HEK293T (cell line): ENCODE data around the gene TTC13.

Source experiments
- CTCF ChIA-PET: fragments of 350-600 bp; formaldehyde crosslinking; extraction: SDS; loops from one replicate; lab custom pipeline; 2021; ENCODE audit warnings: antibody characterized with exemption, inconsistent platforms; lab: Yijun Ruan, JAX
- POLR2A ChIA-PET: fragments of 350-600 bp; formaldehyde crosslinking; extraction: SDS; loops from one replicate; lab custom pipeline; 2020; ENCODE audit warnings: antibody characterized with exemption, inconsistent platforms; lab: Yijun Ruan, JAX
- DNase-seq: peaks from one replicate; pipeline ENCODE4 v3.0.0; 2012; ENCODE audit warnings: mixed read lengths; ENCODE audit errors: extremely low spot score
- ARNT ChIP-seq: fragments of 450-650 bp; IDR thresholded peaks from 2 replicates; pipeline ENCODE4 v1.6.1; 2017; ENCODE audit warnings: mild to moderate bottlenecking
- BHLHE40 ChIP-seq: fragments of 450-650 bp; IDR thresholded peaks from 2 replicates; pipeline ENCODE4 v1.6.1; 2016; ENCODE audit warnings: mild to moderate bottlenecking, moderate library complexity, borderline replicate concordance
- CTBP1 ChIP-seq: fragments of 450-650 bp; IDR thresholded peaks from 2 replicates; pipeline ENCODE4 v1.6.1; 2016; ENCODE audit warnings: borderline replicate concordance
- ELF4 ChIP-seq: fragments of 450-650 bp; IDR thresholded peaks from 2 replicates; pipeline ENCODE4 v1.6.1; 2017; ENCODE audit warnings: antibody characterized with exemption
- FOXA1 ChIP-seq: fragments of 450-650 bp; IDR thresholded peaks from 2 replicates; pipeline ENCODE4 v1.6.1; 2016; ENCODE audit warnings: mild to moderate bottlenecking
- FOXK2 ChIP-seq: fragments of 450-650 bp; IDR thresholded peaks from 2 replicates; pipeline ENCODE4 v1.6.1; 2016; ENCODE audit warnings: mild to moderate bottlenecking
- FOXM1 ChIP-seq: fragments of 450-650 bp; IDR thresholded peaks from 2 replicates; pipeline ENCODE4 v1.6.1; 2017; ENCODE audit warnings: mild to moderate bottlenecking, borderline replicate concordance
- HDGF ChIP-seq: fragments of 450-650 bp; IDR thresholded peaks from 2 replicates; pipeline ENCODE4 v1.6.1; 2017; ENCODE audit warnings: antibody characterized with exemption, borderline replicate concordance
- L3MBTL2 ChIP-seq: fragments of 450-650 bp; conservative IDR thresholded peaks from 2 replicates; pipeline ENCODE4 v1.6.1; 2016; ENCODE audit warnings: mild to moderate bottlenecking
- LEF1 ChIP-seq: fragments of 450-650 bp; IDR thresholded peaks from 2 replicates; pipeline ENCODE4 v1.6.1; 2017; ENCODE audit warnings: mild to moderate bottlenecking, borderline replicate concordance
- NFRKB ChIP-seq: fragments of 450-650 bp; IDR thresholded peaks from 2 replicates; pipeline ENCODE4 v1.6.1; 2016; ENCODE audit warnings: mild to moderate bottlenecking, moderate library complexity
- SP1 ChIP-seq: fragments of 450-650 bp; IDR thresholded peaks from 2 replicates; pipeline ENCODE4 v1.6.1; 2017
- SUZ12 ChIP-seq: fragments of 450-650 bp; IDR thresholded peaks from 2 replicates; pipeline ENCODE4 v1.6.1; 2016; ENCODE audit warnings: mild to moderate bottlenecking
- TARDBP ChIP-seq: fragments of 450-650 bp; IDR thresholded peaks from 2 replicates; pipeline ENCODE4 v1.6.1; 2016
- ZNF384 ChIP-seq: fragments of 450-650 bp; IDR thresholded peaks from 2 replicates; pipeline ENCODE4 v1.6.1; 2016
- TF ChIP-seq, protein P1 (sequence below): fragments of 450-650 bp; IDR thresholded peaks from 2 replicates; pipeline ENCODE4 v1.6.1; 2016

Gene TTC13

DNA sequence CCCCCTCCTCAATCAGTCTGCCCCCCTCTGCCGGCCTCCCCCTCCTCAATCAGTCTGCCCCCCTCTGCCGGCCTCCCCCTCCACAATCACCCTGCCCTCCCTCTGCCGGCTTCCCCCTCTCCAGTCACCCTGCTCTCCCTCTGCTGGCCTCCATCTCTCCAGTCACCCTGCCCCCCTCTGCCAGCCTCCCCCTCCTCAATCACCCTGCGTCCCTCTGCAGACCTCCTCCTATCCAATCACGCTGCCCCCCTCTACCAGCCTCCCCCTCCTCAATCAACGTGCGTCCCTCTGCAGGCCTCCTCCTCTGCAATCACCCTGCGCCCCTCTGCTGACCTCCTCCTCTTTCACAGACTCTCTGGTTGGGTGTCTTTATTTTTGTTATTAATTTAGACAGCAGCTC lies 98.9 kb downstream of the TTC13 start:
- no peak for DNase-seq
- TF ChIP-seq ZNF384 = no peak
- TF ChIP-seq BHLHE40 = no peak
- no peak for TF ChIP-seq L3MBTL2
- TF ChIP-seq FOXM1 = no peak
- TF ChIP-seq CTBP1 = no peak
- no peak for TF ChIP-seq FOXK2
- ChIA-PET POLR2A (no interaction called here), CTCF (no interaction called here)

DNA sequence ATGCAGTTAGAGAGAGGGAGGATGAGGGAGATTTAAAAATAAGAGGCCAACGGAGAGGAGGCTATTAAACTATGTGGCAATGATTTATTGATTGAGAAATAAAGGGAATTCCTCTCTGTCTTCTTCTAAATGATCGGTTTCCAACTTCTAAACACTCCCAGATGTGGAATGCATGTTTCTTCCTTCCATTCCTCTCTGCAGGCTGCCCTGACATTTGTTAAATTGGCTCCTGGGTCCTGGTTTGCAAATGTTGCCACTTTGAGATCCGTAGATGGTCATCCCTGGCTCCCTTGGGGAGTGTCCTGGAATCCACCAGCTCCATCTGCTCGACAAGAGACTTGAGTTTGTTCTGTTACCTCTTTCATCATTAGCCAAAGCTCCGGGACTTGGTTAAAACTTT lies 100.1 kb downstream of the TTC13 start:
- no peak for TF ChIP-seq ELF4
- TF ChIP-seq, protein P1, sequence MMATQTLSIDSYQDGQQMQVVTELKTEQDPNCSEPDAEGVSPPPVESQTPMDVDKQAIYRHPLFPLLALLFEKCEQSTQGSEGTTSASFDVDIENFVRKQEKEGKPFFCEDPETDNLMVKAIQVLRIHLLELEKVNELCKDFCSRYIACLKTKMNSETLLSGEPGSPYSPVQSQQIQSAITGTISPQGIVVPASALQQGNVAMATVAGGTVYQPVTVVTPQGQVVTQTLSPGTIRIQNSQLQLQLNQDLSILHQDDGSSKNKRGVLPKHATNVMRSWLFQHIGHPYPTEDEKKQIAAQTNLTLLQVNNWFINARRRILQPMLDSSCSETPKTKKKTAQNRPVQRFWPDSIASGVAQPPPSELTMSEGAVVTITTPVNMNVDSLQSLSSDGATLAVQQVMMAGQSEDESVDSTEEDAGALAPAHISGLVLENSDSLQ = peak; percentile 45; the same call in 1 of the 2 replicates
- CTCF ChIA-PET = no interaction called here
- no peak for DNase-seq
- POLR2A ChIA-PET = interaction anchor here (0.6 kb wide), 1 partner anchor 10 kb away, joined by 3 read pairs; the partner anchor contains the start of gene C1orf198

DNA sequence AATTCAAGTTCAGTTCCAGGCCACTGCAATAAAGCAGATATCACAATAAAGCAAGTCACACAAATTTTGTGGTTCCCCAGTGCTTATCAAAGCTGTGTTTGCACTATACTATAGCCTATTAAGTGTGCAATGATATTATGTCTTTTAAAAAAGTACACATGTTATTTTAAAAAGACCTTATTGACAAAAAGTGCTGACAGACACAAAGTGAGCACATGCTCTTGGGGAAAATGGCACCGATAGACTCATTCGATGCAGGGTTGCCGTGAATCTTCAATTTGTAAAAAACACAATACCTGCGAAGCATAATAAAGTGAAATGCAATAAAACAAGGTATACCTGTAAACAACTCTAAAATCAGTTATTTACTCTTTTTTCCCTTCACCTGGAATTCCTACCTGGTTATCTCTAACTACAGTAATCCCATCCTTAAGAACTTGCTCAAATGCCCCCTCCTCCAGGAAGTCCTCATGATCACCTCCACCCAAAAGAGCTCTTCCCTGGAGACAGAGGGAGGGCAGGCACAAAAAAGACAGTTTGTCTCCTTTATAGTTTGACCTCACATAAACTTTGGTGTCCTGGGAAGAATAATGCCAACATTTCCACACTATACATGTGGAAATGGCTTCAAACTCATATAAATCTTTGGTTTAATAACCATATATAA lies 100.6 kb downstream of the TTC13 start:
- TF ChIP-seq, protein P1 = no peak
- TF ChIP-seq ZNF384 = no peak
- no peak for TF ChIP-seq BHLHE40
- TF ChIP-seq SP1 = no peak
- no peak for TF ChIP-seq ARNT
- TF ChIP-seq LEF1 = no peak
- TF ChIP-seq NFRKB = no peak
- no peak for TF ChIP-seq ELF4
- TF ChIP-seq CTBP1 = no peak
- TF ChIP-seq FOXA1 = no peak
- no peak for TF ChIP-seq L3MBTL2
- TF ChIP-seq HDGF = no peak
- TF ChIP-seq TARDBP = no peak
- TF ChIP-seq FOXM1 = no peak
- no peak for TF ChIP-seq SUZ12
- no peak for TF ChIP-seq FOXK2
- DNase-seq = no peak
- POLR2A ChIA-PET = interaction anchor here (0.6 kb wide), 1 partner anchor 9 kb away, joined by 3 read pairs; the partner anchor contains the start of gene C1orf198
- CTCF ChIA-PET = no interaction called here

DNA sequence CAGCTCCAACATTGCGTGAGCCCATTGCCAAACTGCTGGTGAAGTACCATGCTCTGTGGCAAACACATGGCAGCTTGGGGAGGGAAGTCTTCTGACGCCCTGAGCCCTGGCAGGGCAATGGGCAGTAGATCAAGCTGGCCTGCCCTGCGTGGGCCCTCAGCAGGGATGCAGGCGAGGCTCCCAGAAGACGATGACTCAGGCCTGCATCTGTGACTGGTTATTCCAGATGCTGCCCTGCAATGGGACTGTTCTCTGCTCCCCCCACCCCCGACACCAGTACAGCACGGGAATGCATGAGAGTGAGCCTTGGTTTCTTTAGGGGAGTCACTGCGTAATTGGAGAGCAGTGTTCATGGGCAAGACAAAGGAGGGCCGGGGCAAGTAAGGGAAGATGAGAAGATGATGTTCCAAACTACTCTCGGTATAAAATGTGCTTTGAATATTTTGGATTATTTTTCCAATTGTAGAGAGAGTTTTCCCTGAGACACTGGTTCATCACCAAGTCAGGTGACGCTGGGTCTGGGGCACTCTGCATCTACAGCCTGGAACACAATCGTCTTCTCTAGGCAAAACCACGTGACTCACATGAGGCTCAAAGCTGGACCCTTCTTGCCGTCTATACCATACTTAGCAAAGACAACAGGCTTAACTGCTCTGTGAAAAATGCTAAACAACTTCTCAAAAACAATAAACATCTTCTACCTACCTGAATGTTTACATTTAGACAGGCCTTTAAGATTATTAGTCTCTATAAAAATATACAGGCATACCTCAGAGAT lies 101.3 kb downstream of the TTC13 start:
- TF ChIP-seq L3MBTL2 (no peak), FOXM1 (no peak), LEF1 (no peak), HDGF (no peak), NFRKB (no peak)
- TF ChIP-seq, protein P1 = no peak
- ChIA-PET CTCF (no interaction called here), POLR2A (no interaction called here)
- DNase-seq = no peak

DNA sequence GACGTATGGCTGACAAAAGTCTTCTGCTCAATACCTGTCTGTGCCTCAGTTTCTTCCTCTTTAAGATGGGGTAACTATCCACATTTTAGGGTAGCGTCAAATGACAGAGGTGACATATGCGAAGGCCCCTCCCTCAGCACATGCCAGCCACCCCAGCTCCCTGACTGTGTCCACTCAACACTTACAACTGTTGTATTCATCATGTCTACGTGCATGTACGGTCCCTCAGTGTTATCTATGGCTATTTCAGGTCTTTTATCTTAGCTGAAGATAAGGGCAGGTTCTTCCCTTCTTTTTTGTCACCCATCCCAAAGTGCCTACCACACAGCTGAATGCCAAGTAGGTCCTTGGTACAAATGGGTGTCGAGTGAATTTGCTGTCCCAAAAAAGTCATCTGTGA lies 102.0 kb downstream of the TTC13 start:
- no peak for DNase-seq
- ChIA-PET POLR2A (no interaction called here), CTCF (no interaction called here)
- no peak for TF ChIP-seq TARDBP

DNA sequence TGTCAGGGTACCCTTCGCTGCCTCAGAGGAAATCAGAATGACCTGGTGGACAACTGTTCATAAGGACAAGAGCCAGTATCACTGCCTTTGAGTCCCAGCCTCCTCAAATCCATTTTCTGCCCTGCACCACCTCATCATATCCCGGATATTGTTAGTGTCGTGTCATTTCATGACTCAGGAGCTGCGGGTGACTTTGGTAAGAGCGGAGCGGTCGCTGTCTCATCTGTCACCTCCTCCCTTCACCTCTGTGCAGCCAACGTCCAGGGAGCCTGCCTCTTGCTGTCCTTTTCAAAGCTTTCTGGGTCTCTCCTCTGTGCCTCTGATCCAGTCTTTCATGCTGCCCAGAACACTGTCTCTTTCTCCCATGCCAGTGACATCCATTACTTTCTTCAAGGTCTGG lies 103.3 kb downstream of the TTC13 start:
- TF ChIP-seq TARDBP (no peak), SUZ12 (no peak), HDGF (no peak), FOXK2 (no peak), LEF1 (no peak), BHLHE40 (no peak), ZNF384 (no peak), SP1 (no peak), FOXA1 (no peak), FOXM1 (no peak), L3MBTL2 (no peak), NFRKB (no peak), CTBP1 (no peak), ELF4 (no peak), ARNT (no peak)
- TF ChIP-seq, protein P1 = no peak
- CTCF ChIA-PET = no interaction called here
- POLR2A ChIA-PET = no interaction called here
- no peak for DNase-seq
